HG02588 (cell line): ENCODE data around the gene FER.
"Not testable (repeated sequence)": the region's sequence is repeated elsewhere in the genome, so short reads cannot be mapped to it uniquely, and the experiment has no call there.

Experiments
- ATAC-seq: cut with Tn5 transposase; IDR thresholded peaks from one replicate; pipeline ENCODE4 v1.9.1; 2021; ENCODE audit warnings: mild to moderate bottlenecking, moderate library complexity; ENCODE audit not compliant: unreplicated experiment

Gene FER

DNA sequence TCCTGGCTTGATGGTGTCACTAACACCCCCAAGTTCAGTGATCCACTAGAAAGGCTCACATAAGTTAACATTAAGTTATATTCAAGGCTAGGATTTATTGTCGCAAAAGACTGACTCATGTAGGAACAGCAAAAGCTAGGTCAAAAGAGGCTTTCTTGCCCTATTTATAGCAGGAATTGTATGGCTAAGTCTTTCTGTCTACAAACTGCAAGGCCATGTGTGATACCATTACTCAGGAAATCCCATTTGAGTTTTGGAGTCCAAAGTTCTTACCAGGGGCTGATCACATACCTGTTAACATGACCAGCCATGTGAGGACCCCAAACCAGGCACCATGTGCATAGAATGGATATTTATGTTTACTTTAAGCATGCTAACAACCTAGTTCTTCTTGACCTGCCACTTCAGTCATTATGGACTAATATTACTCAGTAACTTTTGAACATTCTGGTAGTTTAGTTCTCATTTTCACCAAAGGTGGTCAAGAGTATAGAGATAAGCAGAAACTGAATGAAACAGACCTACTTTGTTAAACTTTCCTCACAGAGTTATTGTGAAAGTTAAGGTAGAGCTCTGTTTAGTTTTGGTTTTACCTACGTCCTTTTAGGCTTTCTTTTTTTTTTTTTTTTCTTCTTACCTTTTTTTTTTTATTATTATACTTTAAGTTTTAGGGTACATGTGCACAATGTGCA lies 281.1 kb downstream of the FER start:
- no peak for ATAC-seq

GRCh38 chr5:109029847-109030246 lies 282.1 kb downstream of the FER start:
- ATAC-seq = no peak

GRCh38 chr5:109030360-109031143 lies 282.9 kb downstream of the FER start:
- ATAC-seq = no peak

DNA sequence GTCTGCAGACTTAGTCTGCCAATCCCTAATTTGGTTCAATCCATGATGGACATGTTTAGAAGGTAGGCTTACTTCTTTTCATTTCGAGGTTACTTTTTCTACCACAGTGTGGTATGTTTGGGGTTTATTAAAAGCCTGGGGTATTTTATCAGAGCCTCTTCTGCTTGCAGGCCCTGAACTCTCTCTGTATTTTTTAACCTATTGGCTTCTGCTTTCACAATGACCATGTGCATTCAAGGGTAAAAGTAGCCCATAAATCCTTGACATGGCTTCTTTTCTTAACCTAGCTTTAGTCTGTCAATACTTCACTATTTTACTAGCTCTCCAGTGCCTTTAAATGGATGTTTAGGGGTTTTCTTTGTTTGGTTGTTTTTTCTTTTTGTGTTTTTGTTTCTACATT lies 286.6 kb downstream of the FER start:
- ATAC-seq = no peak

DNA sequence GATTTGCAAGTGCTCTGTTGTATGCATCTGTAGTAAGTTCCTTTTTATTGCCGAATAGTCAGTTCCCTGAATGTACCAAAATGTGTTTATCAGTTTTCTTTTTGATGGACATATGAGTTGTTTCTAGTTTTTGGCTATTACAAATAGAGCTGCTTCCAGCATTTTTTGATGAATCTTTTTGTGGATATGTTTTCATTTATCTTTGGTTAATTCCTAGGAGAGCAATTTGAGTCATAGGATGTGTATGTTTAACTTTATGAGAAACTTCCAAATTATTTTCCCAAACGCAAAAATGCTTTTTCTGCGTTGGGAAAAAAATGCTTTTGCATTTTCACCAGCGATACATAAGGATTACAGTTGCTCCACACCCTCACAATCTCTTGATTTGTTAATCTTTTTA lies 287.7 kb downstream of the FER start:
- ATAC-seq = no peak

DNA sequence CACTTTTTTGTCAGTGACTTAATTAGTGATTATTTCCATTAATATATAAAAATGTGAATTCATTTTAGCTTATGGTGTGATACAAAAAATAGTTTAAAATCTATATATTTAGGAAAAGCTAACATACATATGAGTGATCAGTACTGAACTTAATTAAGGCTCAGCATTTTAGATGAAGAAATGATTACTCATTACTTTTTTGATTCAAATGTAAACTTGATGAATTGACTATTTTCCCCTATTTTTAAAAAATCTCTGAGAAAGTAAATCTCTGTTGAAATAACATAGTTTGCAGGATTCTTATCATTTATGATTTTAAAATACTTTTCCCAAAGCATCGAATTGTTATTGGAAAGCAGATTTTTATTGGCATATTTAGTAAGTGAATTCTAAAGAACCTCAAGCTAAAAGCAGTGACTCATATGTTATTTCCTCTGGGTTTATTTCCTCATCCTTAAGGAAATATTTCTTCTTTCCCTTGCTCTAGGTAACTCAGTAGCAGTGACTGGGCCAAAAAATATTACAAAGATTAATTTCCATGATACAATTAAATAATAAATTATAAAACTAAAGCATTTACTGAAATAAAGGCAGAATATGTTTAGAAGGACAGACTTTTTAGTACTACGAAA lies 290.6 kb downstream of the FER start:
- ATAC-seq = no peak

GRCh38 chr5:109041317-109041716 lies 293.6 kb downstream of the FER start:
- no peak for ATAC-seq

DNA sequence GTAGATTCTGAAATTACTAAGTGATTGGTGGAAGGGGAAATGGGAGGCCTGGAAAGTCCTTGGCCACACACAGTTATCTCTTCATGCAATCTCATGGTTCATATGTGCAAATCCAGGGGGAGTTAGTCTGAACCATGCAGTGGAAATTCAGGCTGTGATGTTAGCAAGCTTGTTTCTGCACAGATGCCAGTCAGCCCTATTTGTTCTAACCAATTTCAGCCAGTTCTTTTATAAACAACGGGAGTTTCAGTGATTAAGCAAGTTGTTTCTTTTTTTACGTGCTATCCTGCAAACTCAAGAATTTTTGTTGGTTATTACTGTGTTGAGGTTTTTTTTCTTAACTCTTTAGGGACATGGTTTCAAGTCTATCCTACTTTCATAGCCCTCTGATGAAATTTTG lies 298.0 kb downstream of the FER start:
- no peak for ATAC-seq

GRCh38 chr5:109049565-109049964 lies 301.9 kb downstream of the FER start:
- no peak for ATAC-seq

- ATAC-seq = not testable (repeated sequence)
These were observed 302.6 kb downstream of the FER start for GRCh38 chr5:109050321-109050720.

GRCh38 chr5:109052216-109052615 lies 304.5 kb downstream of the FER start:
- ATAC-seq = not testable (repeated sequence)

DNA sequence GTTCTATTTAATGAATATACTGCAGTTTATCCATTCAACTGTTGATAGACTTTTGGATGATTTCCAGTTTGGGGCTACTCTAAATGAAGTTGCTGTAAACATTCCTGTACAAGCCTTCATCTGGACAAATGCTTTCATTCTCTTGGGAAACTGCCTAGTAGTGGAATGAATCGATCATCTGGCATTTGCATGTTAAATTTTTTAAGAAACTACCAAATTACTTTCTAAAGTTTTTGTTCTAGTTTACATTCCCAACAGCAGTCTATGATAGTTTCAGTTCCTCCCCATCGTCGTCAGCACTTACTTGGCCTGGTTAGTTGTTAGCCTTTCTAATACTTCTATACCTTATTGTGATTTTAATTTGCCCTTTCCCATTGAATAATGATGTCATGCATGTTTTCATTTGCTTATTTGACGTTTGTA lies 306.3 kb downstream of the FER start:
- no peak for ATAC-seq

- ATAC-seq = no peak
These were observed 312.8 kb downstream of the FER start for GRCh38 chr5:109060378-109061025.

DNA sequence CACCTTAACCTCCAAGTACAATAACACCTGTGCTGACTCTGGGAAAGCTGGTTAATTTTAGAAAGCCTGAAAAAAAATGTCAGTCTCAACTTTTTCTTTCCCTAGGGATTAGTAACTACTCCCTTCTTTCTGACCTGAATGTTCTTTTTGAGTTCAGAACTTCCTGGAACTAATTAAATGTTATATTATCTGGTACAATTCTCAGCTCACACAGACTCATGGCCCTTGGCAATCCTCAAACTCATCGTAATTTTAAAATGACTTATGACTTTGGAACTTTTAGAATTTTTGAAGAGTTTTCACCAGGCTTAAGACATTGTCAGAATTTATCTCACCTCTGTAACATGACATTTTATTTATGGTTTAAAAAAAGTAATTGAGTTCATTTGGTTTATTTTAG lies 315.0 kb downstream of the FER start:
- no peak for ATAC-seq

DNA sequence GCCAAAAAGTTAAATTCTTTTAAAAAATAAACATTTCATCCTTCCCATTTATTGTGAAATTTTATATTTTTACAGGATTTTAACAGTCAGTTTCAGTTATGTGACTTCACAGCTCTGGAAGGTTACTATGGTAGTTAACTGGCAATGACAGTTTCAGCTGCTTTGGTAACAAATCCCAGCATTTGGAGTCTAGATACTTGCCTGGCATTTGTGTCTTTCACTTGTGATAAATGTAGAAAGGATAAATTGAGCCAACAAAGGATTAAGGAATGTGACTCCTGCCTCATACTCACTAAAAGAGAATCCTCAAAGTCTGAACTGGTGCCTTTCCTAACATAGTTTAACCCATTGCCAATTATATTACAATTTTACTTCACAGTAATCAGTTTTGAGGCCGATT lies 315.5 kb downstream of the FER start:
- no peak for ATAC-seq

DNA sequence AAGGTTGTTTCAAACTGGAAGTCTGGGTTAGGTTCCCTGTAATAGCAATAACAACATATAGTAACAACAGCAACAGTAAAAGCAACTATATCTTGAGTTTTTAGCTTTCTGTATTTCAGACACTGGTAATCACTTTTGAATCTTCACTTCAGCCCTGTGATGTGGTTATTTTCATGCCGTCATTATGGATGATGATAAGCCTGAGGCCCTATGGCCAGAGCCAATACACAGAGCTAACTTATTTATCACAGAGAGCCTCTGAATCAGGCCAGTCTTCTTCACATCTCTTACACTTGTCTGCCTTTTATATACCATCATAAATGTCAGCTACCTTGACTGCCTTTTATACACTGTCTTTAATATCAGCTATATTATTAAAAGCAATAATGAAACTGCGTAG lies 329.0 kb downstream of the FER start:
- no peak for ATAC-seq

DNA sequence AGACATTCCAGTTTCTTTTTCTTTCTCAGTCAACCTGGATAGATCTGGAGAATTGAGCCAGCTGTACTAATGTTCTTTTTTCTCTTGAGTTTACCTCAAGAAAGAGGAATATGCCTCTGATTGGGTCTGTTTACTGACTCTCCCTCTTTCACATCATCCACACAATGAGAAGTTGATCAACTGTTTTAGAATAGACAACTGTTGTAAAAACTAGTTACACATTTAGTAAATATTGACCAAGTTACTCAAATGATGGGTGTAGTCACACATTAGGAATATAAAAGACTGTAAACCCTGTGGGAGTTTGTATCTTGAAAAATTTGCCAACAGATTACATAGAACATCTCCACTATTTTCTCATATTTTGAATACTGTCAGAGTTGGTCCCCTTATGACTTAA lies 330.8 kb downstream of the FER start:
- ATAC-seq = no peak

- no peak for ATAC-seq
These were observed 332.8 kb downstream of the FER start for GRCh38 chr5:109080481-109080880.

- no peak for ATAC-seq
These were observed 333.2 kb downstream of the FER start for GRCh38 chr5:109080896-109081295.

DNA sequence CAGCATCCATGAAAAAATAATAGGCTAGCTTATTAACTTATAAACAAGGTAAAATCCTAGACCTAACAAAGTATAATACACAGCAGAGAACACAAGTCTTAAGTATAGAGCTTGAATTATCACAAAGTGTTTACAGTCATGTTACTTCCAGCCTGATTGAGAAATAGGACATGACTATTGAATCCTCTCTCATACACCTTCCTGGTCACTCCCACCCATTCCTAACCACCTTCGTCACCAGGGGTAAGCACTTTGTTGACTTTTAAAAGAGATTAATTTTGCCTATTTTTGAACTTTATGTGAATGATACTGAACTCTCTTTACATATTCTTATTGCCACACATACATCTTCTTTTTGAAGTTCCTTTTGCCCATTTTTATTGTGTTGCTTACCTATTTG lies 336.2 kb downstream of the FER start:
- ATAC-seq = no peak

DNA sequence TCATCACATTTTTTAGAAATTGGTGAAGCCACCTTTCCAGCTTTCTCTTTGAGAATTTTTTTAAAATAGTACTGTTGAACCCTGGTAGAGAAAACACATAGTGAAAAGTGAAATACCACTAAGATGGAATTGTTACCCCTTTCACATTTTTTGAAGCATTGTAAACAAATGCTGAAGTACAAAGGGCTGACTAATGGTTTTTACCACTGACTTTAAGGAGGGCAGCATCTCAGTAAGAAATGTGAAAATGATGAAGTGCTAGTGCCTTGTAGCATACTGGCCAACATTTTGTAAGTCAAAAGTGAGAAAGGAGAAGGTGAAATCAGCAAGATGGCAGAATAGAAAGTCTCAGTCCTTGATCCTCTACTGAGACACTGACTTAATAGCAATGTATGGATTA lies 341.5 kb downstream of the FER start:
- no peak for ATAC-seq

- ATAC-seq = no peak
These were observed 351.4 kb downstream of the FER start for GRCh38 chr5:109099081-109099480.
